NCI-H1694 (cell line): ENCODE data around the gene PIGM.

ENCODE experiments used
- DNase-seq: peaks from one replicate; lab custom pipeline; 2025; lab: John Stamatoyannopoulos, UW

PIGM gene

DNA sequence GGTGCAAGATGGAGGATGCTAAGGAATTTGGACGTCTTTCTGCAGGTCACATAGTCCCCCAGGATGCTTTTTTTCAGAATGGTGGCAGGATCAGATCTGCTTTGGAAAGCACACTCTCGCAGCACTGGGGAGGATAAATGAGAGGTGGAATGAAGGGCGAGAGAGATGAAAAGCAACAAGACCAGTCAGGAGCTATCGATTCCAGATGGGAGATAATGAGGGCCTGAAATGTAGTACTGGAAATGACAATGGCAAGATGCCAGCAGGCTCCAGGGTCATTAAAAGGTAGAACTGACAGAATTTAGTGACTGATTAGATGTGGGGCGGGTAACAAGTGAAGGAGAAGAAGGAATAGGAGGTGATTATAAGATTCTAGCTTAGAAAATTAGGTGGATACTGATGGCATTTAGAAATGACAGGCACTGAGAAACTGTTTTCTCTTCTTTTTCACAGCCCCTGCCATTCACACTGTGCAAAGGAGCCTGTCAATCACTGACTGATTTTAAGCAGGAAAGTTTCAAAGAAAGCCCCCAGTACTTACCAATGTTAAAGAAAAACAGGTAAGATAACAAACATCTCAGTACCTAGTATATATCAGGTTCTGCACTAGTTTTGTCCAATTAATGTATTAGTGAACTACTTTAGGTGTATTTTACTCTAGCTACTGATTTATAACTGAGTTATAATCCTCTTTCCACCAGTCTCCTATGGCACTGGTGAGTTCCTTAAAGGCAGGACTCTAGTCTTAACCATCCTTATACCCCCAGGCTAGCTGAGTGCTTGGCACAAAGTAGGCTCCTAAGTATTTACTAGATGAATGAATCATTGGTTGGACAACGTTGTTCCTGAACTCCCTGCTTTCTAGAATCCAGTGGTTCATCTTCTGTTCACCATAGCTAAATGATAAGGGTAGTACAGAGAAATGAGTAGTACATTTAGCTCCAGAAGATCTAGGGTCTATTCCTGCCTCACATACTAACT lies 9.2 kb downstream of the PIGM start:
- DNase-seq: no peak

- no peak for DNase-seq
These were observed 10.3 kb downstream of the PIGM start for GRCh38 chr1:160021376-160022074.

GRCh38 chr1:160020196-160020595 lies 11.6 kb downstream of the PIGM start:
- DNase-seq: no peak

GRCh38 chr1:160018900-160019299 lies 12.9 kb downstream of the PIGM start:
- no peak for DNase-seq

DNA sequence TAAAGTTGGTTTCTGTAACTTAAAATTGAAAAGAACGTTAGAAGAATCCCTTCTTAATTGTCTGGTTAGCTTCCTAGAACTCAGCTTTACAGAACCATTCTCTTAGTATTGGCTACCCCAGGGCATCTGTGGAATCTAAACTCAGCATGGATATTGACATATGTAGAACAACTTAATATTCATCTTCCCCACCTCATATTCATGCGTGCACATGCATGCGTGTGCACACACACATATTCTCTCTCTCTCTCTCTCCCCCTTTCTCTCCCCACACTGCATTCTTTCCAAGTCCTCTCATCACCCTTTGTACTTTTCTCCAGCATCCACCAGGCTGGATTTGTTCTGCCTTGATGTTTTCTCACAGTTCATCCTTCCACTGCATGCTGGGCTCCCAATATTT lies 13.4 kb downstream of the PIGM start:
- DNase-seq: no peak

DNA sequence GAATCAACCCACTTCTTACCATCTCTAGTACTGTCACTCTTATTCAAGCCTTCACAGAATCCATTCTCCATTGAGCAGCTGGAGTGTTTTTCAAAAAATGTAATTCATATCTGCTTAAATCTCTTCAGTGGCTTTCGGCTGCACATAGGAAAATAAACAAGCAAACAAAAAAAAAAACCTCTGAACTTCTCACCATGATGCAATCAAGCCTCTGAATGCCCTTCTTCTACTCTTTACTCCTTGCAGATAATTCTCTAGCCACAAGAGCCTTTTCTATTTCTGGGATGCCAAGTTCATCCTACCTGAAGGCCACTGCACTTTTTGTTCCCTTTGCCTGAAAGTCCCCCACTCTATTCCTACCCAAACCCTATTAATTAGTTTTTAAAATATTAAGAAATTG lies 14.2 kb downstream of the PIGM start:
- DNase-seq: no peak

DNA sequence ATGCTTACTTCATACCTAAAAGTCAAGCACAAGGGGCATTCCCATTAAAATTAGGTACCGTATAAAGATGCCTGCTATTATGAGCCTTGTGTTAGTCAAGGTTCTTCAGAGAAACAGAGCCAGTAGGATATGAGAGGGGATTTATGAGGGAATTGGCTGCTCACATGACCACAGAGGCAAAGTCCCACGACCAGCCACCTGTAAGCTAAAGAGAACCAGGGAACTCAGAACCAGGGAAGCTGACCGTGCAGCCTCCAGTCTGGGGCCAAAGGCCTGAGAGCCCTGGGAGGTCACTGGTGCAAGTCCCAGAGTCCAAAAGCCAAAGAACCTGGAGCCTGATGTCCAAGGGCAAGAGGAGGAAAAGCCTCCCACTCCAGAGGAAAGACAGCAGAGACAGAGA lies 20.0 kb downstream of the PIGM start:
- no peak for DNase-seq

- no peak for DNase-seq
These were observed 22.0 kb downstream of the PIGM start for GRCh38 chr1:160009801-160010200.

DNA sequence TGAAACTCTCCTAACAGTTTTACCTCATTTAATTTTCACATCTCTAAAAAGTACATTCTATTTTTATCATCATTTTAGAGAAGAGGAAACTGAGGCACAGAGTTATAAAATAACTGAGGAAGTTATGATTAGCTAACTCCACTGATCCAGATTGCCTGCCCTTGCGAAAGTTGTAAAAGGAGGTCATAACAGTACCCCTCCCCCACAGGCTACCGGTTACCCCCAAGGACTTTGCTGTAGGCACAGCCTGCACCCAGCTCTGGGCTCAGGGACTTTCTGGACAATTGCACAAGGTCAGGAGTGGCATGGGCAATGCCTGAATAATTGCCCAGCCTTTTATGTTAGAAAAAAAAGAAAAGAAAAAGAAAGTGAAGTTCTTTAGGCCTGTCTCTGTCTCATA lies 22.7 kb downstream of the PIGM start:
- DNase-seq: no peak

DNA sequence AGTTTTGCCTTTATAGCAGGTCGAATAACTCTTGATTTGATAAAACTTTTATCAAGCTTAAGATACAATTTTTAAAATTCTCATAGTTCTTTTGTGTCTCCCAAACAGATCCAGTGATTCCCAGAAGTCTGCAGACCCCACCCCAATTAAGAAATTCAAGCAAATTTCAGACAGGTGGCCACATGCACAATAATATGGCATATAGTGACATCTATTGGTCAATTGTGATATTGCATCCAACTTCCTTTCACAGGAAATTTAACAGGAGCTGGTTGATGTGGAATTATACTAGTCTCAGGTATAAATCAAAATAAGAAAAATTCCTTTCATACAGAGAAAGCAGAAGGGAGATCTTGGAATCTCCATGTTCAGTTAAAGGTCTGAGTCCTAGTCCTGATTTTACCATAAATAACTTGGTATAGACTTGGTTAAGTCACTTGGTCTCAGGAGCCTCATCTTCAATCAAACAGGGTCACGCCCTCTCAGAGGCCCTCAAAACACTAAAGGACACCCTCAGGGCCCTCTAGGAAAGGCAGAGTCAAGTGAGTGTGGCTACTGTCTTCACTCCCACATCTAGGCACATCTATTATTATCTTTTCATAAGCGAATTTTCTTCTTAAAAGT lies 24.1 kb downstream of the PIGM start:
- peak; percentile 75 for DNase-seq

DNA sequence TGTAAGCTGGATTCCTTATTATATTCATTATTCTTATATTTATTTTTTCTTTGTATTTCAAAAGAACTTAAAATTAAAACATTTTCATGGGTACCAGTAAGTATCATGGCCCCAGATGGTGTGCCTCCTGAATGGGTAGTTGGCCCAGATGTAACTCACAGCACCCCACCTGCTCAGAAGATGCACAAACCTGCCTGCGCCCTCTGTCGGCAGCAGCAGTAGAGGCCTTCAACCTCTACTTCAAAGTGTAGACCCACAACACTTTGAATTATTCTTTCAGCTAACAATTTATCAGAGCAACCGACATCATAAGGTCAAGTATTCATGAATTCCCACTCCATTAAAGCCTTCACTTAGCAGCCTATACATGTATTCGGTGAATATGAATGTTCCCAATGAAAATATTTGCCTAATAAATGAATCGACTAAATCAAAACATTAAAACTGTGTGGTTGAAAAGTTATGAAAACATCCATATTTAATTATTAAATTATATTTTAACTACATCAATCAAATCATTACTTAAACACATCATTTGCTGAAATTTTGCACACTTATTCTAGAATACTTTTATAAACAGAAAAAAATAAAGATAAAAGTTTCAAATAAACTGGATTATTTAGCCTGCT lies 25.4 kb downstream of the PIGM start:
- peak; percentile 62 for DNase-seq

DNA sequence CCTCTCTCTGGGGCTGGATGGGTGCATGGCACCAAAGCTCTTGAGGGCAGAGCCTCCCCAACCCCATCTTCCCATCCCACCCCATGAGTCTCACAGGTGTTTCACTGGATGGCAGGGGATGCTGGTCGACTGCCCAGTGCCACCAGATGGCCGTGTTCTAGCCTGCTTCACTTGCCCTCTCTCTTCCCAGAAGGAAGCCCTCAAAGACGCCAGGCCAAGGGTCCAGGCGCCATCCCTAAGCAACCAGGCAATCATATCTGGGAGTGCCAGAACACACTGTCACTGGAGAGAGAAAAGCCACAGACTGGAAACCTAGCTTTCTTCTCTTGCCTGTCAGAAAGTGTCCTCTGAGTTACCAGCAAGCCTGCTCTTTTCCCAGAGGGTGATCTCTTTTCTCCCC lies 26.7 kb downstream of the PIGM start:
- DNase-seq: no peak

GRCh38 chr1:160004425-160004824 lies 27.4 kb downstream of the PIGM start:
- no peak for DNase-seq

- no peak for DNase-seq
These were observed 27.8 kb downstream of the PIGM start for GRCh38 chr1:160004001-160004400.

DNA sequence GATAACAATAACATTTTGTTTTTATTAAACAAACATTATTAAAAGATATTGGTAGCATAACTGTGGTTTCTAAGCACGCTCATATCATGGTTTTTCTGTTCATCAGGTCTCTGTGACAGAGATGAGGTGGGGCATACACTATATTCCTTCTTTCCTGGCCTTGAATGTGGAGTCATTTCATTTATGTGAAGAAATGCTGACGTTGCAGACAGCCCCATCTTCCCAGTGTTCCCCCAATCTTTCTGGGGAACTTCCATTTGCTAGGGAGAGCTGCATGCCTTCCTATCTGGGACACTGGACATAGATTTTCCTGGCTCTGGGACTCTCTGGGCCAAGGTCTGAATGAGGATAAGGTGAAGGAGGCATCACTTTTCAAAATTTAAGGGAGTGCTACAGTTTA lies 30.4 kb downstream of the PIGM start:
- no peak for DNase-seq

GRCh38 chr1:159999204-159999603 lies 32.6 kb downstream of the PIGM start:
- DNase-seq: no peak

GRCh38 chr1:159996653-159997052 lies 35.1 kb downstream of the PIGM start:
- no peak for DNase-seq

DNA sequence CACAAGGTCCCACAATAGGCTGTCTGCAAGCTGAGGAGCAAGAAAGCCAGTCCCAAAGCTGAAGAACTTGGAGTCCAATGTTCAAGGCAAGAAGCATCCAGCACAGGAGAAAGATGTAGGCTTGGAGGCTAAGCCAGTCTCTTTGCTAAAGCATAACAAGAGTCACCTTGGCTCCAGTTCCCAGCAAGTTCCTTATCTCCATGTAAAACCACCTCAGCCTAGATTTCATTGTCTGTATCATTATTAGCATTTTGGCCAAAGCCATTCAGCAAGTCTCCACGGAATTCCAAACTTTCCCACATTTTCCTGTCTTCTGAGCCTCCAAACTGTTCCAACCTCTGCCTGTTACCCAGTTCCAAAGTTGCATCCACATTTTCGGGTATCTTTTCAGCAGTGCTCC lies 36.9 kb downstream of the PIGM start:
- DNase-seq: no peak

GRCh38 chr1:159993911-159994310 lies 37.9 kb downstream of the PIGM start:
- DNase-seq: no peak

DNA sequence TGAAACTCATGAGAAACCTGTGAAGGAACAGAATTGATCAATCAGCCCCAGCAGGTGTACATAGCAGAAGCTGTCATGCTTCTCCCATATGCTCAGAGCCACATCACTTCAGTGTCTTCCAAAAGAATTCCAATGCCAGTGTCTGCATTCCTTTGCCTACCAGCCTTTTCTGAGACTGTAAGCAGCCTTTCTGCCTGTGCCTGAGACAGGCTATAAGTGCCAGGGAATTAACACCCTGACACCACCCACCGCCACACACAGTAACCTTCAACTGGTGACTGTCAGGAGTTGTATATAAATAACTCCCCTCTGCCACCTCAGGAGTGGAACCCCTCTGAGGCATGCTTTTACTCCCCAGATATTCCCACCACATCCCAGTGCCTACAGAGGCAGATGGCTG lies 39.6 kb downstream of the PIGM start:
- no peak for DNase-seq

- no peak for DNase-seq
These were observed 40.3 kb downstream of the PIGM start for GRCh38 chr1:159991513-159991912.

GRCh38 chr1:159990005-159990404 lies 41.8 kb downstream of the PIGM start:
- no peak for DNase-seq
